ENCODE measurements around the gene TPR.
"Not testable (repeated sequence)": the region's sequence is repeated elsewhere in the genome, so short reads cannot be mapped to it uniquely, and the experiment has no call there.

The TPR gene

GRCh38 chr1:186375152-186375928, at the start of gene TPR, which contains the start of gene ODR4:
Gene TPR, minus strand, starts transcription at chr1:186375253. Its CDS starts 225 bp downstream, at chr1:186375028.
Gene ODR4, plus strand, starts transcription at chr1:186375838. Its CDS starts 3,948 bp downstream, at chr1:186379786.
- DNase-seq = peak; percentile 99

DNA sequence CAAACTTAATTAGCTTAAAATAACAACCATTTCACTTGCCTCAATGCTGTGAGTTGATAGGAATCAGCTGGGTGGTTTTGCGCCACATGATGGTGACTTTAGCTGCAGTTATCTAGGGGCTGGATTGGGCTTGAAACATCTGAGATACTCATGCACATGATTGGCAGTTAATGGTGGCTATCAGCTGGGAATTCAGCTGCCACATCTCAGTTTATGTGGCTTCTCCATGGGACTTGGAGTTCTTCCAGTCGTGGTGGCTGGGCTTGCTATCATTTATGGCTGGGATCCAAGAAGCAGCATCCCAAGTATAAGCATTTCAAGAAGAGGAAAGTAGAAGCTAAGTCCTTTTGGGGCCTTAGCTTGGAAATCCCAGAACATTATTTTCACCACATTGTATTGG, 49.5 kb upstream of the TPR start:
- peak; percentile 91 for DNase-seq

DNA sequence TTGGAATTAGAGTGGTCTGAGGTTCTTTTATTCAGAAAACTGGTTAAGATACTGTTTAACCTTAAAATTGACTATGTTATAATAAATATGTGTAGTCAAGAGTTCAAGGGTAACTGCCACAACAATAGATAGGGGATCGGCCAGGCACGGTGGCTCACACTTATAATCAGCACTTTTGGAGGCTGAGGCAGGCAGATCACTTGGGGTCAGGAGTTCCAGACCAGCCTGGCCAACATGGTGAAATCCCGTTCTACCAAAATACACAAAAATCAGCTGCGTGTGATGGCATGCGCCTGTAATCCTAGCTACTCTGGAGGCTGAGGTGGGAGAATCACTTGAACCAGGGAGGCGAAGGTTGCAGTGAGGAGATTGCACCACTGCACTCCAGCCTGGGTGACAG, 46.4 kb upstream of the TPR start:
- DNase-seq = no peak

- DNase-seq = no peak
Measured at GRCh38 chr1:186420923-186421322, 45.9 kb upstream of the TPR start.

DNA sequence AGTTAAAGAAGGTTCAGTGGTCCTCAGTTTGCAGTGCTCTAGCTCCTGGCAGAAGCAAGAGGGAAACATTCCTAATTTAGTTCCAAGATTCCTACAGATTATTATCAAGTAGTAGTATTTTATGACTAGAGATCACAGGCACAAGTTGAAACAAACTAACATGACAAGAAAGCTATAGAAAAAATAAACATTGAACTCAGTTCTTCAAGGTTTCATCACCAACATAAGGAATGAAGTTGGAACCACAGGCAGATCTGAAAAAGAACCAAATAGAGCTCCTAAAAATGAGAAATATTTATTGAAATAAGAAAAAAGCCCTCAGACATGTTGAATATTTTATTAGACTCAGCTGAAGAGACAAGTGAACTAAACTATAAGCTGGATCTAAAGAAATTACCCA, 45.3 kb upstream of the TPR start:
- no peak for DNase-seq

DNA sequence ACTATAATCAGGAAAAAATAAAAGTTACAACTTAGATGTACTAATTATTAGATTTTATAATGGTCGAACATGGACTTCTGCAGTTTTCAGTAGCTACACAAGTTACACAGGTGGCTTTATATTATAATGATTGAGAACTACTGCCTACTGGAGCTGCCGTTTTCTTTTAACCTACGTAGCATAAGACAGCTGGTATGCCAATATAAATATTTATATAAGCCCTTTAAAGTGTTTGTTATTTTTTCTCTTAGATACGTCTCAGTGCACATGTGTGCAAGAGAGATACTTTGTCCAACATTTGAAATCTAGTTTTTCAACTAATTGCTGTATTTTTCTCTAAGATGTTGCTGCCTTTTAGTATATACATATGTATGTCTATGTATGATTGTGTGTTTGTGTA, 43.5 kb upstream of the TPR start:
- DNase-seq = no peak

- no peak for DNase-seq
Measured at GRCh38 chr1:186413319-186413718, 38.3 kb upstream of the TPR start.

GRCh38 chr1:186409091-186409490, 34.0 kb upstream of the TPR start:
- DNase-seq = no peak

GRCh38 chr1:186404454-186405051, 29.5 kb upstream of the TPR start:
- DNase-seq = peak; percentile 86

- DNase-seq = no peak
Measured at GRCh38 chr1:186403632-186404031, 28.6 kb upstream of the TPR start.

- not testable (repeated sequence) for DNase-seq
Measured at GRCh38 chr1:186401446-186401845, 26.4 kb upstream of the TPR start.

DNA sequence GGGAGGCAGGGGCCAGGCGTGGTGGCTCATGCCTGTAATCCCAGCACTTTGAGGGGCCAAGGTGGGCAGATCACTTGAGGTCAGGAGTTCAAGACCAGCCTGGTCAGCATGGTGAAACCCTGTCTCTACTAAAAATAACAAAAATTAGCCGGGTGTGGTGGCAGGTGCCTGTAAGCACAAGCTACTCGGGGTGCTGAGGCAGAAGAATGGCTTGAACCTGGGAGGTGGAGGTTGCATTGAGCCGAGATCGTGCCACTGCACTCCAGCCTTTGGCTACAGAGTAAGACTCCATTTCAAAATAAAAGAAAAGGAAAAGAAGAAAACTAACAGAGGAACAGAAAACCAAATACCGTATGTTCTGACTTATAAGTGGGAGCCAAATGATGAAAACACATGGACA, 17.7 kb upstream of the TPR start:
- DNase-seq = not testable (repeated sequence)

GRCh38 chr1:186391841-186392240, 16.8 kb upstream of the TPR start:
- DNase-seq = no peak

GRCh38 chr1:186390925-186391324, 15.9 kb upstream of the TPR start:
- DNase-seq = no peak

GRCh38 chr1:186386725-186387383, 11.8 kb upstream of the TPR start:
- no peak for DNase-seq

- DNase-seq = no peak
Measured at GRCh38 chr1:186375929-186376319, 871 bp upstream of the TPR start.

DNA sequence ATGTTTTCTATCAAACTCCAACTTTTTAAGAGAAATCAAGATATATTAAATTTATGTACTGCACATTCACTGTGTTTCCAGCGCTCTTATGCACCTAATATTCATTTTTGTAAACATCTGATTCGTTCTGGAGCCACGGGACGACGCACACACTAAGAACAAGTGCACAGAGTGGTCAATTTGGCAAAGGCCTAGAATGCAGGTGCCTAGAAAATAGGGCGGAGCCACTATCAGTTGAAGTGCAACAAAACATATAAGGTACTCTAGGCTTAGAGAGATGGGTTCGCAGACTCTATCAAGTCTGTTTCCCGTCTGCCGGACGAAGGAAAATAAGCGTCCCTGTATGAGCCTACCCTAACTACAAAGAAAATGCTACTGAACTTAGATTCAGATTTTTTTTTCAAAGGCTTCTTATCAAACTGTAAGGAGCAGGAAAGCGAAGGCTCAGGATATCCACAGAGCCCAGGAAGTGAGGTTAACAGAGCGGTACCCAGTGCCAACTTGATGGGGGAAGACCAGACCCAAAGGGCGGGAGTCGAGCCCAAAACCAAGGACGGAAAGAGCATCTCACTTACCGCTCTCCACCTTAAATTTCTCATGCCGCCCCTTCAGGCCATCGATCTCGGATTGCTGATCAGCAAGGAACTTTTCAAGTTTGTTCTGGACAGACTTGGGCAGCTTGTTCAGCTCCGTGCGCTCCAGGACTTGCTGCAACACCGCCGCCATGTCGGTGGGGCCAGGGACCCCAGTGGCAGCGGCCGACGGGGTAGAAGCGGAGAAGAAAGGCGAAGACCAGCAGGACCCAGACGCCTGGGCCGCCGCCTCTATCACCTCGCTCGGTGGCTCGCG, 526 bp downstream of the TPR start:
- DNase-seq = peak; percentile 79

GRCh38 chr1:186347837-186348691, 27.0 kb downstream of the TPR start:
- not testable (repeated sequence) for DNase-seq

DNA sequence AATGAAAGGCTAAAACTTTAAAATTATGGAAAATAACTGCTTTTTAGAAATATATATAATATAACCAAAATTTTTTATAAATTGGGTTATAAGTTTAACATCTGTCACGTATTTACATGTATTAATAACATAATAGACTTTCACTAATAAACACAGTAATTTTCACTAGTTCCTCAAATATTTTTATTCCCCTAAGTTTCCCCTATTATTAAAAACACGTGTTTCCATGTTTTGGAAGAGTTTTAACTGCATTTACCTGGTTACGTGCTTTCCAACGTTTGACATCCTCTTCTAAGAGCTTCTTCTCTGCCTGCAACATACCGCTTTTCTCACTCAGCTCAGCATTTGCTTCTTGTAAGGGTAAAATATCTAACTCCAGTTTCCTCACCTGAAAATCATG, 34.3 kb downstream of the TPR start:
- no peak for DNase-seq

DNA sequence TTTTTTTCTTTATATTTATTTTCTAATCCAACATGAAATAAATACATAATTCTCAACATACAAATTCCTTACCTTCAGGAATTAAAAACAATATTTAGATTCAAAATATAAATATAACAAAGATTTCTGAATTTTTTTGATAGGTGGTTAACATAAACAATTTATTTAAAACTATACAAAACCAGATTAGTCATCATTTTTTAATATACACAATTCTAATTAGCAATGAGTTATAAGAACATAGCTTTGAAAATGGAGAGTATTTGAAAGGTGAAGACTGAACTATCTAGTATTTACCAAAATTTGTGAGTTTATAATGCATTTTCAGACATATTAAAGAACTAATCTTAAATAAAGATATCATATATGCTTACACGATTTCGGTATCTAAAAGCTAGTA, 37.5 kb downstream of the TPR start:
- no peak for DNase-seq

DNA sequence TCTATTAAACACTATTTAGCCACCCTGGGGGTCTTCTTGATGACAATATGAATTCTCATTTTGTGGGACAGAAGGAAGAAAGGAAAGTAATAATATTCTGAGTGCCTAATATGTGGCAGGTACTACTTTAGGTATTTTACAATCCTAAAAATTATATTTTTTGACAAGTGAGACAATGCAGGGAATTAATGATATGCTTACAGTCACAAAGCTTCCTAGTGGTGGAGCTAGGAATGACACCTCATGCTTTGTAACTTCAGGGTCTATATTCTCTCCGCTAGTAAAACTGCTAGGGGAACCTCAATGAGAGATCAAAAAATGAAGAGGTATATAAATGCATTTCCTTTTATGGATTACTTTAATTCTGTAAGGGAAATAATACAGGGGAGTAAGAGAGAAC, 44.3 kb downstream of the TPR start:
- DNase-seq = no peak

- no peak for DNase-seq
Measured at GRCh38 chr1:186327331-186327730, 47.7 kb downstream of the TPR start.
